PFSK-1 (cell line): ENCODE results near the gene DMBX1.

Source experiments
- POLR2AphosphoS5 ChIP-seq: IDR thresholded peaks from 2 replicates; pipeline ENCODE4 v1.6.1; 2012; ENCODE audit warnings: low read depth, mild to moderate bottlenecking, control low read depth, low read length, moderate library complexity
- SIN3A ChIP-seq: IDR thresholded peaks from 2 replicates; pipeline ENCODE4 v1.6.1; 2012; ENCODE audit warnings: mild to moderate bottlenecking, low read length, moderate library complexity, borderline replicate concordance; ENCODE audit not compliant: insufficient read depth
- TAF1 ChIP-seq: IDR thresholded peaks from 2 replicates; pipeline ENCODE4 v1.6.1; 2012; ENCODE audit warnings: low read length, control low read depth, borderline replicate concordance; ENCODE audit not compliant: insufficient read depth
- TF ChIP-seq, protein P1 (sequence below), 2 experiments: IDR thresholded peaks; 2 replicates each; pipeline versions ENCODE4 v1.6.1 to v1.8.0; 2011 to 2012; ENCODE audit warnings: low read depth in 2 of 2, low read length in 2 of 2, control low read depth in 1 of 2, inconsistent platforms in 1 of 2, mild to moderate bottlenecking in 1 of 2, moderate library complexity in 1 of 2; ENCODE audit not compliant: insufficient read depth in 1 of 2

GRCh38 chr1:46444466-46444865 is 45.2 kb upstream of the DMBX1 start:
- no peak for TF ChIP-seq POLR2AphosphoS5
- TF ChIP-seq, protein P1, sequence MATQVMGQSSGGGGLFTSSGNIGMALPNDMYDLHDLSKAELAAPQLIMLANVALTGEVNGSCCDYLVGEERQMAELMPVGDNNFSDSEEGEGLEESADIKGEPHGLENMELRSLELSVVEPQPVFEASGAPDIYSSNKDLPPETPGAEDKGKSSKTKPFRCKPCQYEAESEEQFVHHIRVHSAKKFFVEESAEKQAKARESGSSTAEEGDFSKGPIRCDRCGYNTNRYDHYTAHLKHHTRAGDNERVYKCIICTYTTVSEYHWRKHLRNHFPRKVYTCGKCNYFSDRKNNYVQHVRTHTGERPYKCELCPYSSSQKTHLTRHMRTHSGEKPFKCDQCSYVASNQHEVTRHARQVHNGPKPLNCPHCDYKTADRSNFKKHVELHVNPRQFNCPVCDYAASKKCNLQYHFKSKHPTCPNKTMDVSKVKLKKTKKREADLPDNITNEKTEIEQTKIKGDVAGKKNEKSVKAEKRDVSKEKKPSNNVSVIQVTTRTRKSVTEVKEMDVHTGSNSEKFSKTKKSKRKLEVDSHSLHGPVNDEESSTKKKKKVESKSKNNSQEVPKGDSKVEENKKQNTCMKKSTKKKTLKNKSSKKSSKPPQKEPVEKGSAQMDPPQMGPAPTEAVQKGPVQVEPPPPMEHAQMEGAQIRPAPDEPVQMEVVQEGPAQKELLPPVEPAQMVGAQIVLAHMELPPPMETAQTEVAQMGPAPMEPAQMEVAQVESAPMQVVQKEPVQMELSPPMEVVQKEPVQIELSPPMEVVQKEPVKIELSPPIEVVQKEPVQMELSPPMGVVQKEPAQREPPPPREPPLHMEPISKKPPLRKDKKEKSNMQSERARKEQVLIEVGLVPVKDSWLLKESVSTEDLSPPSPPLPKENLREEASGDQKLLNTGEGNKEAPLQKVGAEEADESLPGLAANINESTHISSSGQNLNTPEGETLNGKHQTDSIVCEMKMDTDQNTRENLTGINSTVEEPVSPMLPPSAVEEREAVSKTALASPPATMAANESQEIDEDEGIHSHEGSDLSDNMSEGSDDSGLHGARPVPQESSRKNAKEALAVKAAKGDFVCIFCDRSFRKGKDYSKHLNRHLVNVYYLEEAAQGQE (IDR thresholded peaks at IDR 0.05; ENCODE audit: insufficient read depth in 1 of 2, low read depth in 2 of 2, low read length in 2 of 2) = no peak
- TF ChIP-seq TAF1 = no peak
- no peak for TF ChIP-seq SIN3A
